NCI-H69 (cell line): ENCODE measurements around the gene KRTAP2-4.
"Not testable (repeated sequence)": the region's sequence is repeated elsewhere in the genome, so short reads cannot be mapped to it uniquely, and the experiment has no call there.

Experiments used
- DNase-seq: peaks from one replicate; lab custom pipeline; 2025; lab: John Stamatoyannopoulos, UW

KRTAP2-4 gene

DNA sequence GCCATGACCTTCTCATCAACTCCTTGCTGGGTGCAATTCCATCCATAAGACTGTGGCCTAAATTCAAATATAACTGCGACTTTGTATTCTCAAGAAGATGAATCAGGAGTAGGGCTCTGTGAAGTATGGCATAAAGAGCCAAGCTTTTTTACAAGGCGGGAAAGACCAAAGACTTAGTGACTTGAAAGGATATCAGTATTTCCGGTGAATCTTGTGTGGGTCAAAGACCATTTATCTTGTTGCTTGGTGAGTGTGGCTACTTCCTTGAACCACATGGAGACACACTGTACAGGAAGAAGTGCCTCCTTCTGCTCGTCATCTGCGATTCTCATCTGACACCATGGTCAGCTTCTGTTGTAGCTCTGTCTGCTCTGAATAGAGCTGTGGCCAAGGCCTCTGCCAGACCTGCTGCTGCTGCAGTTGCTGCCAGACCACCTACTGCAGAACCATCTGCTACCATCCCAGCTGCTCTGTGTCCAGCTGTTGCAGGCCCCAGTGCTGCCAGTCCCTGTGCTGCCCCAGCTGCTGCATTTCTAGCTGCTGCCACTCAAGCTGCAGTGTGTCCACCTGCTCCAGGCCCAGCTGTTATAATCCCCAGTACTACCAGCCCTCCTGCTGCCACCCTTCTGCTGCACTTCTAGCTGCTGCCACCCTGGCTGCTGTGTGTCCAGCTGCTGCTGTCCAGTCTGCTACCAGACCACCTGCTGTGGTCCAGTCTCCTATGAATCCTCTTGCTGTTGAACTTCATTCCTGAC, 6.1 kb upstream of the KRTAP2-4 start:
- peak; percentile 62 for DNase-seq

DNA sequence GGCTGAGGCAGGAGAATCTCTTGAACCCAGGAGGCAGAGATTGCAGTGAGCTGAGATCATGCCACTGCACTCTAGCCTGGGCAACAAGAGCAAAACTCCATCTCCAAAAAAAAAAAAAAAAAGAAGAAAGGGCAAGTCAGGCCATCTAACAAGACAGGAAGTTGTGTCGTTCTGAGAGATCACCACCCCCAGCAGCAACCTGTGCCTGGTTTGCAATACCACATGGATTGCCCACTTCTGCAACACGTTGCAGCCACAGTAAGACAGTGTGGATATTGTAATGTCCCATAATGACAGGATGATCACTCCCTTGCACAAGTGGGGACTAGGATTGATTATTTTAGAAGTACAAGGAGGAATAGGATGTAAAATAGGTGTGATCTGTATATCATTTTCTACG, 3.4 kb upstream of the KRTAP2-4 start:
- DNase-seq: no peak

DNA sequence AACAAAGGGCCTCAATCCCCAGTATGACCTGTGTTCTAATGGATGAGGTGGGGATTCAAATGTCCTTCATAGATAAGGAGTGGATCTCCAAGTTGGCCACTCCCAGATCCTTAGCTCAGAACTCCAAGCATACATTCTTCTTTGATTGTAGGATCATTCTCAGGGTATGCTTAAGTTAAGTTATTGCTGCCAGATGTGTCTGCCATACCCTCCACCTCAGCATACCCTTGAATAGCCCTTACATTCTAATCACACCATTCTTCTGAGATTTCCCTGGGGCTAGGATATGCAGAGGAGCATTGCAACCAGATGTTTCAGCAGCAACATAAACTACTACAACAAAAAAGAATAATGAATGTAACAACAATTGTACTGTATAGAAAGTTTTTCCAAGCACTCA, 1.6 kb upstream of the KRTAP2-4 start:
- DNase-seq: no peak

DNA sequence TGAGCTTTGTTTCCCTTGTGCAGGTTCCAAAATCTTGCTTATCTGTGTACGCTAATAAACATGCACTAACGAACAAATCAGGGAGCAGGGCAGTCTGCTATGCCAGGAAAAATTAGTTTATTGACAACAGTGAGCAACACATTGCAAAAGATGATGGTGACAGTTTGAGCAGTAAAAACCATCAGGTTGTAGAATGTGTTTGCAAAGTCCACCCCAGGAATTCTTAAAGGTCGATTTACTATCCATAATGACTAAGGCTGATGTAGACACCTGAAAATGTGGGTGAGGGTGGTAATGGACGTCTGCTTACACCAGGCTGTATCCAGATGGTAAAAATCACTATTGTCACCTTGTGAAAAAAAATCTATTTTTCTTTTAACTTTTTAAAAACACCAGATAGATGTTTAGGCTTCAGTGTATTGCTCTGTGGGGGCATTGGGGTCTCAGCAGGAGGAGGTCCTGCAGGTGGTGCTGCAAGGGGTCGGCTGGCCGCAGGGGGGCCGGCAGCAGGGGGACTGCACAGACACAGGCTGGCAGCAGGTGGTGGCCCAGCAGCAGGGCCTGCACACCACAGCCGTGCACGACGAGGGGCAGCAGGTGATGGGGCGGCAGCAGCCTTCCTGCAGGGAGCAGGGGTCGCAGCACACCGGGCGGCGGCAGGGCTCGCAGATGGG, 526 bp downstream of the KRTAP2-4 start:
- not testable (repeated sequence) for DNase-seq

DNA sequence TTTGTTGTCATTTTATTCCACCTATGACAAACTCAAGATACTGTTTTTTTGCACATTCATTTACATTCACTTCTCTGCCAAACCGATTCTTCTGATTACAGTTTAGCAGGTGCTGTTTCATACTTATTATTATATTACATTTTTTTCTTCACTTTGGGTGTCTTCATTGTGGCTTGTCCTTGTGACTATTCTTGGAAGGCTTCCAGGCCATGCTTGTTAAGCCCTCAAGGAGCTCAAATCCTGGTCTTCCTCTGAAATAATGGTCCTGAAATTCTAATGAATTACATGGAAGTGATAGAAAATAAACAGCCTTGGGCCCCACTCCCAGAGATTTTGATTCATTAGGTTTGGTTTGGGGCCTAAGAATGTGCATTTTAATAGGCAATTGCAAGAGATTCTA, 1.4 kb downstream of the KRTAP2-4 start:
- no peak for DNase-seq

DNA sequence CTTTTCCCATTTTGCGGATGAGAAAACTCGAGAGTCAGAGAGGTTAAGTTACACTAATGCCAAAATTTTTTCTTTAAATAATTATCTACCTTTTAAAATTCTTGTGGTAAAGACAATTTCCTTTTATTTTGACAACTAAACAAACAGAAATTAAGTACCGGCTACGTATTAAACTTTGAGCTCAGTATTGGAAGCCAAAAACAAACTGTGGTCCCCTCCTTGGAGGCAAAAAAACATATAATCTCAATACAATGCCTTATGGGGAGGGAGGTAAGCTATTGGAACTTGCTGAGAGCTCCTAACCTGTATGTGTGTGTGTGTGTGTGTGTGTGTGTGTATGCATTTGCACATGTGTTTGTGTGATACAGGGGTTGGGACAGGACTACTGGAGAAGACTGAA, 2.2 kb downstream of the KRTAP2-4 start:
- no peak for DNase-seq

DNA sequence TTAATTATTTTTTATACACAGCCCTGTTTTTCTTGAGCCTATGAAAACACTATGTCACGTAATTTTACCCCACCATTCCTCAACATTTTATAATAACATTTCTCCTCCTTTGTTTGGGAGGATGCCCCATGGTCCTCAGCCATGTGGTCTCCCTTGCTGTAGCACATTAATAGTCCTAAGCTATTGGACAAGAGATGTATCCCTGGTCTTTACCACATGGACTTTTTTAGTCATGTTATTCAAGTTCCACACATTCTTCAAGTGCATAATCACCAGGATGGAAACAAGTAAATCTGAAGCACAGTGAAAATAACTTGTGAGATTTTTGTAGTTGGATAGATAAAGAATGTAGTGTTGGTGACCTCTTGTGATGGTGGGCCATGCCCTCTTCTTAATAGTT, 3.7 kb downstream of the KRTAP2-4 start:
- DNase-seq: no peak

DNA sequence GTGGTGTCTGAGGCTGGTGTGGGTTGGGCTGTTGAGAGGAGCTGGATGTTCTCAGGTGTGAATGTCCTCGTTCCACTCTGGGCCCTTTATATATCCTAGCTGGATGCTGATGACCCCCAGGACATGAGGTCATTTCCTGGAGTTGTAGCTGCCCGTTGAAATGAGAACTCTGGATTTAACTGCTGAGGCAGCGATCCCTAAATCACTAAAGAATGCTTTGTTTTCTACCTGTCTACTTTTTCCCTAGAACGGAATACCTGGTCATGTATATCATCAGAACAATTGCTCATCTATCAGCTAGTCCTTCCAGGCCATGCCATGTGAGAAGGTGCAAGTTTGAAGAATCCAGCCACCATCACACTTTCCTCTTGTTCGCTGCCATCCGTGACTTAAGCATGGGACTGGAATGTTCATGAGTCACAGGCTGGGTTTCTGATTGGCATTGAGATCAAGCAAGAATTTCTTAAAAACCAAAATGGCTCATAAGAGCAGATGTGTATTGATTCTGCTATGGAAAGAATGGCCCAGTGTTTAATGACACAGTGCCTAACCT, 5.6 kb downstream of the KRTAP2-4 start, which contains the start of gene KRTAP2-3:
Gene KRTAP2-3 (minus strand): TSS at position 63 of the 553 bp plus-strand sequence. CDS start 64 bp downstream, outside the sequence.
- DNase-seq: no peak

DNA sequence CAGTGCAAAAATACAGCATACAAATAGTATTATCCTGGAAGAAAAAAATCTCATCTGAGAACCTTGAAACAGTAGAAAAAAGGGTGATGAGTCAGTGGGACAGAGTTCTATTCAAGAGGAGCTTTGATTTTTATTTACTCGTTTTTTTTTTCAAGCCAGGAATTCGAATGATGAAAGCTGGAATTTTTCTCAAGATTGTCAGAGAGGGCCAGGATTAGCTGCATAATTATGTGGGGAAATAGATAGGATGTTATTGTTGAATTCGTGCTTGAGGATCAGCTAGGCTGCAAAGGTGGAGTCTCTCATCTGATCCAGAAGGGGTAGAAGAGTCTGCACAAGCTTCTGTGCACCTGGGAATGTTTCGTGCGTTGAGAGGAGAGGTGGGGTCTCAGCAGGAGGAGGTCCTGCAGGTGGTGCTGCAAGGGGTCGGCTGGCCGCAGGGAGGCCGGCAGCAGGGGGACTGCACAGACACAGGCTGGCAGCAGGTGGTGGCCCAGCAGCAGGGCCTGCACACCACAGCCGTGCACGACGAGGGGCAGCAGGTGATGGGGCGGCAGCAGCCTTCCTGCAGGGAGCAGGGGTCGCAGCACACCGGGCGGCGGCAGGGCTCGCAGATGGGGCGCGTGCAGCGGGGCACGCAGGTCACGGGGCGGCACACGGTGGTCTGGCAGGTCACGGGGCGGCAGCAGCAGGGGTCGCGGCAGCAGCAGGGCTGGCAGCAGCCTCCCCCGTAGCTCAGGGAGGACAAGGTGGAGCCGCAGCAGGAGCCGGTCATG, 6.2 kb downstream of the KRTAP2-4 start:
- peak; percentile 6 for DNase-seq

DNA sequence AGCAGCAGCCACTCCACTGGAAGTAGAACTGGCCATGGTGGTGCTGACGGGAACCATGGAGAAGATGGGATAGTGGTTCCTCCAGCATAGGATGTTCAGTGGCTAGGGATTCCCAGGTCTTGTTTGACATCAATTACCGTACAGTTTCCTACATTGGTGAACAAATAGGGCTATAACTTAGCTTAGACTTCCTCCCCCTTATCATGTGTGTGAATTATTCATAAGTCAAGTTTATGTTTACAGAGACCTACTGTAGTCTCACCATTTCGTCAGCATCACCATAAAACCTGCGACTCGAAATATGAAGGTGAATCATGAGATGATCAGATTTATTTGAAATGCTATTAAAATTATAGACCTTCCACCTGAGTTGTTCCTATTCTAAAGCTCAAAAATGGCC, 6.9 kb downstream of the KRTAP2-4 start:
- DNase-seq: no peak

DNA sequence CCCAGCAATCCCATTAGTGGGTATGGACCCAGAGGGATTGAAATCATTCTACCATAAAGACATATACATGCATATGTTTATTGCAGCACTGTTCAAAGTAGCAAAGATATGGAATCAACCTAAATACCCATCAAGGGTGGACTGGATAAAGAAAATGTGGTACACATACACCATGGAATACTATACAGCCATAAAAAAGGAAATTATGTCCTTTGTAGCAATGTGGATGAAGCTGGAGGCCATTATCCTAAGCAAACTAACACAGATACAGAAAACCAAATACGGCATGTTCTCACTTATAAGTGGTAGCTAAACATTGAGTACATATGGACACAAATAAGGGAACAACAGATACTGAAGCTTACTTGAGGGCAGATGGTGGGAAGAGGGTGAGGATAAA, 8.1 kb downstream of the KRTAP2-4 start:
- DNase-seq: no peak

DNA sequence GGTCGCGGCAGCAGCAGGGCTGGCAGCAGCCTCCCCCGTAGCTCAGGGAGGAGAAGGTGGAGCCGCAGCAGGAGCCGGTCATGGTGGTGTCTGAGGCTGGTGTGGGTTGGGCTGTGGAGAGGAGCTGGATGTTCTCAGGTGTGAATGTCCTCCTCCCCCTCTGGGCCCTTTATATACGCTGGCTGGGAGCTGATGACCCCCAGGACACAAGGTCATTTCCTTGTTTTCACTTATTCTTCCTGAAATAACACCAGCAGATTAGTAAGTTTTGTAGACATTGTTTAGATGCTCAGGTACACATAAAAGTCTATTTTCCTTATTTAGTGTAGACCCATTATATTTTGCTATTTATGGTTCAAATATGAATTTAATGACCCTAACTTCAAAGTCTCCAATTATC, 10.5 kb downstream of the KRTAP2-4 start, which contains the start of gene KRTAP2-2:
Gene KRTAP2-2 (minus strand): TSS at position 101 of the 400 bp plus-strand sequence. CDS start 19 bp downstream, at position 82.
- DNase-seq: not testable (repeated sequence)

DNA sequence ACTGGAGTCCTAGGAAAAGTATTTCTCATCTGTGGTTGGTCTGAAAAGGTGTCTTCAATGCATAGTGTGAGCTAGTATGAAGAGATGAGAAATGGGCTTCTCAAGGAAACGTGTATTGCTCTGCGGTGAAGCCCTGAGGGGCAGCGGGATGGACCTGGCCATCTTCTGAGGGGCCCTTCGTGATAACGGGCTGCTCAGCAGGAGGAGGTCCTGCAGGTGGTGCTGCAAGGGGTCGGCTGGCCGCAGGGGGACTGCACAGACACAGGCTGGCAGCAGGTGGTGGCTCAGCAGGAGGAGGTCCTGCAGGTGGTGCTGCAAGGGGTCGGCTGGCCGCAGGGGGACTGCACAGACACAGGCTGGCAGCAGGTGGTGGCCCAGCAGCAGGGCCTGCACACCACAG, 11.1 kb downstream of the KRTAP2-4 start:
- not testable (repeated sequence) for DNase-seq

DNA sequence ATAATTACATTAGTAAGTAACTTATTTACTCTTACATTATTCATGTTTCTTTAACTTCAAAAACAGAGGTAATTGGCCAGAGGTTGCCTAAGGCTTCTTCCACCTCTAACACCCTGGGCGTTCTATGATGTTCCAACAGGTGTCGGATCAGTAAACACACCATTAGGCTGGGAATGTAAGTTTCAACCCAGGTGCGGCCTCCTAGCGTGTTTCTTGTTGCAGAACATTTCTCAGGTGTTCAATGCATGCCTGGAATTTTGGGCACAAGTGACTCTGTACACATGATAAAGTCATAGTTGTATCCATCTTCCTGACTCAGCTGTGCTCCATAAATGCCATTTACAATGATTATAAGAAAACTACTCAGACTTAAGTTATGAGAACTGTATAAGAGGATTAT, 11.7 kb downstream of the KRTAP2-4 start:
- no peak for DNase-seq

DNA sequence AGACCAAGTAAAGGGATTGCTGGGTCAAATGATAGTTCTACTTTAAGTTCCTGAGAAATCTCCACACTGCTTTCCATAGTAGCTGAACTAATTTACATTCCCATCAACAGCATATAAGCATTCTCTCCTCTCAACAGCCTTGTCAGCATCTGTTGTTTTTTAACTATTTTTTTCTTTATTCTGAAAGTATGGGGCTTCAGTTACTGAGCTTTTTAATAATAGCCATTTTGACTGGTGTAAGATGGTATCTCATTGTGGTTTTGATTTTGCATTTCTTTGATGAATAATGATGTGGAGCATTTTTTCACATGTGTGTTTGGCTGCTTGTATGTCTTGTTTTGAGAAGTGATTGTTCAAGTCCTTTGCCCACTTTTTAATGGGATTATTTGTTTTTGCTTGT, 13.1 kb downstream of the KRTAP2-4 start:
- DNase-seq: no peak

DNA sequence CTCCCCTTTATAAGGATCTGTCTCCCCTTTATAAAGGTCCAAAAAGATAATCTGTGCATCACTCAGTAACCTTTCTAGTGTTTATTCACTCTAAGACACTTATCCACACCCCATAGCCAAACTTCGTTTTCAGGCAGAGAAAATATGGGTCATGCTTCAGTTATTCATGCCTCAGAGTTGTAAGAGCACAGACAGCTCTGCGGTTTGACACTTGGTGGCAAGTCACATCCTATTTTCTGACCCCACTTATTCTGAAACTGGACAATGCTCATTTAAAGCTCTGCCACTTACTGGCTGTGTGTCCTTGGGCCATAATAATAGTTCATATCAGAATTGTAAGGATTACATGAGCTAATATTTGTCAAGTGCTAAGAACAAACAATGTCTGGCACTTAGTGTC, 16.6 kb downstream of the KRTAP2-4 start:
- no peak for DNase-seq

DNA sequence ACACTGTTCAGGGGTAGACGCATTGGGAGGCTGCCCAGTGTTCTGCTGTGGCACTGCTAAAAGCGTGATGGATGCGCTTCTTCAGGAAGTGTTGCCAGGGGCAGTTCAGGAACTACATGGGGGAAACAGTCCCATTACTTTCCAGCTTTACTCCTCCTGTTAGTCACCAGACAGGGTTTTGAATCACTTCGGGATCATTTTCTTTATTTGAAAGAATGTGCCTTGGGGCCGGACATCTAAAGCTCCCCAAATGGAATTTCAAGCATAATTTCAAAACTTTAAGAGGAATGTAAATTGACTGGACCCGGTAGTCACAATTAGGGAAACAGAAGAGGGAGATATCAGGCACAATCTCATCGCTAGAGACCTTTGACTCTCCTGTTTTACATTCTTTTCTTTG, 17.2 kb downstream of the KRTAP2-4 start:
- no peak for DNase-seq

DNA sequence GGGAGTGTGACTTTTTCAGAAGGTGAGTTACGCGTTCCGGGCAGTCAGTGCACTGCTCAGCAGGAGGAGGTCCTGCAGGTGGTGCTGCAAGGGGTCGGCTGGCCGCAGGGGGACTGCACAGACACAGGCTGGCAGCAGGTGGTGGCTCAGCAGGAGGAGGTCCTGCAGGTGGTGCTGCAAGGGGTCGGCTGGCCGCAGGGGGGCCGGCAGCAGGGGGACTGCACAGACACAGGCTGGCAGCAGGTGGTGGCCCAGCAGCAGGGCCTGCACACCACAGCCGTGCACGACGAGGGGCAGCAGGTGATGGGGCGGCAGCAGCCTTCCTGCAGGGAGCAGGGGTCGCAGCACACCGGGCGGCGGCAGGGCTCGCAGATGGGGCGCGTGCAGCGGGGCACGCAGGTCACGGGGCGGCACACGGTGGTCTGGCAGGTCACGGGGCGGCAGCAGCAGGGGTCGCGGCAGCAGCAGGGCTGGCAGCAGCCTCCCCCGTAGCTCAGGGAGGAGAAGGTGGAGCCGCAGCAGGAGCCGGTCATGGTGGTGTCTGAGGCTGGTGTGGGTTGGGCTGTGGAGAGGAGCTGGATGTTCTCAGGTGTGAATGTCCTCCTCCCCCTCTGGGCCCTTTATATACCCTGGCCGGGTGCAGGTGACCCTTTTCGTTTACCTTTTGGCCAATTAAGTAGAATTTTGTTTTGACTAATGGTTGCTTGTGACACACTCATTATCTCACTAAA, 18.8 kb downstream of the KRTAP2-4 start, which contains the start of gene KRTAP2-1:
Gene KRTAP2-1 (minus strand): TSS at position 582 of the 731 bp plus-strand sequence. CDS start 49 bp downstream, at position 533.
- peak; percentile 30 for DNase-seq

DNA sequence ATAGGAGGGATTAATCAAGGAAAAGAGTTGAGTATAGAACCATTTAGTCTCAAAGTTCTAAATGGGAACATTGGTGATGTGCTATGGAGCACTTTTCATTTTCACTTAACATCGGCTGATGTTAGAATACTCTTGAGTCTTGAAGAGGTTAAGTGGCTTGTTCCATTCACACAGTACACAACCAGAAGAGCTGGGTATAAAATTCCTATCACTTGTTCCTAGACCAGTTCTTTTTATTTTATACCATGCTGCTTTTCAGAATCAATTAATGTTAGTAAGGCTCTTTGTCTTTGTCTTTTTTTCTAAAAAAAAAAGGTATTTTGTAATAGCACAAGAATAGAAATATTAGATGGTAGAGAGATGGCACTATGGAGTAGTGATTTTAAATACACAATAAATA, 22.7 kb downstream of the KRTAP2-4 start:
- no peak for DNase-seq

DNA sequence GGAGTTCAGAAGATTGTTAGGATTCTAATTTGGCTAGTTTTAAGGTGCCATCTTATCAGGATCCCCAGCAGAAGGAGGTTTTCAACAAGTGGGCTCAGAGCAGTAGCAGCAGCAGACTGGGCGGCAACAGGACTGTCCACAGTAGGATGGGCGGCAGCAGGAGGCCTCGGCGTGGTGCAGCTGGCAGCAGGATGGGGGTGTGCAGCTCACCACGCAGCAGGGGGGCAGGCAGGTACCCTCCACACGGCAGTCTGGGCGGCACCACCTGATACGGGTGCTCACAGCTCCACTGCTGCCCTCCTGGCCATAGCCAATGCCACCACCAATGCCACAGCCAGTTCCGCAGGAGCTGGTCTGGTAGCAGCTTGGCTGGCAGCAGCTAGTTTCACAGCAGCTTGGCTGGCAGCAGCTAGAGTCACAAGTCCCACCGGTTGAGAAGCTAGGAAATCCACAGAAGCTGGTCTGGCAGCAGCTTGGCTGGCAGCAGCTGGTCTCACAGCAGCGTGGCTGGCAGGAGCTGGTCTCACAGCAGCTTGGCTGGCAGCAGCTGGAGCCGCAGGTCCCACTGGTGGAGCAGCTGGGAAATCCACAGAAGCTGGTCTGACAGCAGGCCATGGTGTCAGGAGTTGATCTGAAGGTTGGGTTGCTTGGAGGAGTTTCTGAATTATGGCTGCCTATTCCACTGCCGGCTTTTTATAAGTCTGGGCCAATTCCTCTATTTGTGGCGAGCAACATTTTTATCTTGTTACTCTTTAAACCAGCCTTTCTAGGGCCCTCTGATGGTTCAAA, 24.7 kb downstream of the KRTAP2-4 start, which contains the start of gene KRTAP1-1:
Gene KRTAP1-1 (minus strand): TSS at position 668 of the 789 bp plus-strand sequence. CDS start 53 bp downstream, at position 615.
- DNase-seq: peak; percentile 83
